ENCODE measurements around the gene DNAAF3. TPM values are rescaled to one million over a fixed set of nuclear protein-coding genes. Genes with fewer than 3 reads are reported as not detected.

DNAAF3 gene
- total and polyA plus RNA-seq, 9 donors, result 0.16 to 34.8 (median 1.0) TPM; not detected in 2

GRCh38 chr19:55116232-55116858 lies 50.1 kb downstream of the DNAAF3 start:
- 1% methylated on average over 25 of the region's 25 CpGs for WGBS, 3 donors
- TF ChIP-seq POLR2A (IDR thresholded peaks at IDR 0.05) (no peak), CTCF (IDR thresholded peaks at IDR 0.05) (no peak), EP300 (IDR thresholded peaks at IDR 0.05) (no peak)
- Histone ChIP-seq H3K4me3 (peak overlapping the region; percentile 61), H3K27me3 (no peaks in the 10 kb centered on the region), H3K9me3 (no peaks in the 10 kb centered on the region), H3K4me1 (ENCODE audit: insufficient read depth) (peaks cover 21% of the 10 kb centered on the region), H3K36me3 (no peaks in the 10 kb centered on the region), H3K27ac (peak overlapping the region; percentile 68 to 81)
- intact Hi-C loops (cut with DNase I), result loop anchor here in 2 of 4 donors (5.0 to 10.0 kb wide), 3 partner anchors 141 to 558 kb away; partner anchors contain the start of genes EPN1 (in 1 of the 2) and PPP6R1 (in 1 of the 2)
- peak; percentile 53 to 80 (median 67) for DNase-seq

- peak in 1 of 5 donors; percentile 33 for DNase-seq
These were observed 50.9 kb downstream of the DNAAF3 start for GRCh38 chr19:55115446-55116065.

GRCh38 chr19:55114566-55115145 lies 51.8 kb downstream of the DNAAF3 start:
- Histone ChIP-seq H3K4me1 (ENCODE audit: insufficient read depth) (peaks cover 21% of the 10 kb centered on the region), H3K4me3 (no peak overlapping the region), H3K36me3 (no peaks in the 10 kb centered on the region), H3K27me3 (no peaks in the 10 kb centered on the region), H3K9me3 (no peaks in the 10 kb centered on the region), H3K27ac (peak overlapping the region in 1 of 2 donors; percentile 76)
- peak in 1 of 5 donors; percentile 29 for DNase-seq
- intact Hi-C loops (cut with DNase I), result loop anchor here in 2 of 4 donors (5.0 to 10.0 kb wide), 3 partner anchors 143 to 560 kb away; partner anchors contain the start of genes EPN1 (in 1 of the 2) and PPP6R1 (in 1 of the 2)
- 81 to 87% (median 85%) methylated on average over 9 of the region's 9 CpGs for WGBS, 3 donors
- TF ChIP-seq EP300 (IDR thresholded peaks at IDR 0.05) (no peak), POLR2A (IDR thresholded peaks at IDR 0.05) (no peak), CTCF (IDR thresholded peaks at IDR 0.05) (no peak)

More at GRCh38 chr19:55115446-55116065, 50.9 kb downstream of the DNAAF3 start:
- TF ChIP-seq EP300 (IDR thresholded peaks at IDR 0.05), result no peak
- TF ChIP-seq POLR2A (IDR thresholded peaks at IDR 0.05), result no peak
- TF ChIP-seq CTCF (IDR thresholded peaks at IDR 0.05), result no peak
- Histone ChIP-seq H3K27ac (peak overlapping the region; percentile 54 to 76), H3K9me3 (no peaks in the 10 kb centered on the region), H3K27me3 (no peaks in the 10 kb centered on the region), H3K4me1 (ENCODE audit: insufficient read depth) (peaks cover 21% of the 10 kb centered on the region), H3K36me3 (no peaks in the 10 kb centered on the region), H3K4me3 (peak overlapping the region; percentile 61)
- intact Hi-C loops (cut with DNase I), result loop anchor here in 2 of 4 donors (5.0 to 10.0 kb wide), 3 partner anchors 142 to 559 kb away; partner anchors contain the start of genes EPN1 (in 1 of the 2) and PPP6R1 (in 1 of the 2)
- 43 to 52% (median 48%) methylated on average over 13 of the region's 13 CpGs for WGBS, 3 donors

- Histone ChIP-seq H3K9me3 (no peaks in the 10 kb centered on the region), H3K4me1 (ENCODE audit: insufficient read depth) (peaks cover 19% of the 10 kb centered on the region), H3K27ac (peak overlapping the region; percentile 84 to 87), H3K27me3 (no peaks in the 10 kb centered on the region), H3K4me3 (peak overlapping the region; percentile 5), H3K36me3 (no peaks in the 10 kb centered on the region)
- WGBS, 3 donors, result 16 to 20% (median 16%) methylated on average over 12 of the region's 12 CpGs
- intact Hi-C loops (cut with DNase I), result loop anchor here in 2 of 4 donors (10.0 kb wide), 2 partner anchors 521 to 561 kb away; partner anchors contain the start of gene EPN1 (in 1 of the 2)
- DNase-seq, result peak; percentile 88 to 97 (median 95)
- TF ChIP-seq POLR2A (IDR thresholded peaks at IDR 0.05) (peak; percentile 60), CTCF (IDR thresholded peaks at IDR 0.05) (no peak), EP300 (IDR thresholded peaks at IDR 0.05) (peak; percentile 88)
These were observed 52.8 kb downstream of the DNAAF3 start for GRCh38 chr19:55113570-55114039.
